ENCODE data around the gene ETHE1. TPM values are rescaled to one million over a fixed set of nuclear protein-coding genes. Genes with fewer than 3 reads are reported as not detected.

The ETHE1 gene
- total RNA-seq, 4 donors from 2014 or later: 44.3 to 76.0 (median 57.8) TPM

DNA sequence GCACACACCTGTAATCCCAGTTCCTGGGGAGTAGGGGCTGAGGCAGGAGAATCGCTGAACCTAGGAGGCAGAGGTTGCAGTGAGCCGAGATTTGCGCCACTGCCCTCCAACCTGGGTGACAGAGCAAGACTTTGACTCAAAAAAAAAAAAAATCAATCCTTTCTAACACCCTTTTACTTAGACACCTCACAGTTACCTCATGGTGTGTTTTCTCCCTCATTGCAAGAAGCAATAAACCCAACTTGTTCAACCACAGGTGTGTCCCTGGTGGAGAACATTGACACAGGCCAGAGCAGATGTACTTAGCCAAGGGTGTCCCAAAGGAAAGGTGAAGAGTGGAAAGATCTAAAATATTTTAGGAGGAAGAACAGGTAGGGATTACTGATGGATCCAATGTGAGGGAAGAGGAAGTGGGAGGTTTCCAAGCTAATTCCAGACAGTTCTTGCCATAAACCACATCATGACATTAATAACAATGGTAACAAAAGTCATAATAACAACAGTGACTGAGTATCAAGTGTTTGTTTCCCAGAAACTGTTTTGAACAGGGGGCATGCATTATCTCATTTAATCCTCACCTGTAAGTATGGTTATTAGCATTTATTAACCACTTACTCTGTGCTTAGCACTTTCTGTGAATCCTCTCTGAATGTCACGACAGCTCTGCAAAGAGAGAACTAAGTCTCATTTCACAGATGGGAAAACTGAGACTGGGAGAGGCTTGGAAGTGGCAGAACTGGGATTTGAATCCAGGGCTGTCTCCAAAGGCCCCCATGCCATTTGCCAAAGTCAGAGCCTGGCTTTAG is 58.4 kb downstream of the ETHE1 start:
- H3K27ac ChIP-seq: peak overlapping the region; percentile 66
- TF ChIP-seq, protein P1, sequence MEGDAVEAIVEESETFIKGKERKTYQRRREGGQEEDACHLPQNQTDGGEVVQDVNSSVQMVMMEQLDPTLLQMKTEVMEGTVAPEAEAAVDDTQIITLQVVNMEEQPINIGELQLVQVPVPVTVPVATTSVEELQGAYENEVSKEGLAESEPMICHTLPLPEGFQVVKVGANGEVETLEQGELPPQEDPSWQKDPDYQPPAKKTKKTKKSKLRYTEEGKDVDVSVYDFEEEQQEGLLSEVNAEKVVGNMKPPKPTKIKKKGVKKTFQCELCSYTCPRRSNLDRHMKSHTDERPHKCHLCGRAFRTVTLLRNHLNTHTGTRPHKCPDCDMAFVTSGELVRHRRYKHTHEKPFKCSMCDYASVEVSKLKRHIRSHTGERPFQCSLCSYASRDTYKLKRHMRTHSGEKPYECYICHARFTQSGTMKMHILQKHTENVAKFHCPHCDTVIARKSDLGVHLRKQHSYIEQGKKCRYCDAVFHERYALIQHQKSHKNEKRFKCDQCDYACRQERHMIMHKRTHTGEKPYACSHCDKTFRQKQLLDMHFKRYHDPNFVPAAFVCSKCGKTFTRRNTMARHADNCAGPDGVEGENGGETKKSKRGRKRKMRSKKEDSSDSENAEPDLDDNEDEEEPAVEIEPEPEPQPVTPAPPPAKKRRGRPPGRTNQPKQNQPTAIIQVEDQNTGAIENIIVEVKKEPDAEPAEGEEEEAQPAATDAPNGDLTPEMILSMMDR (IDR thresholded peaks at IDR 0.05): no peak
- TF ChIP-seq EP300 (IDR thresholded peaks at IDR 0.05) (no peak), POLR2AphosphoS5 (IDR thresholded peaks at IDR 0.05) (no peak), POLR2A (IDR thresholded peaks at IDR 0.05) (no peak)
- H3K4me1 ChIP-seq: peaks cover 59% of the 10 kb centered on the region
- no peak for DNase-seq (ENCODE audit: low spot score in 2 of 2)
- WGBS: 75% methylated on average over 4 of the region's 4 CpGs
- no peak overlapping the region for H3K4me3 ChIP-seq
- no peaks in the 10 kb centered on the region for H3K9me3 ChIP-seq
- H3K27me3 ChIP-seq: no peaks in the 10 kb centered on the region
- no peaks in the 10 kb centered on the region for H3K36me3 ChIP-seq

DNA sequence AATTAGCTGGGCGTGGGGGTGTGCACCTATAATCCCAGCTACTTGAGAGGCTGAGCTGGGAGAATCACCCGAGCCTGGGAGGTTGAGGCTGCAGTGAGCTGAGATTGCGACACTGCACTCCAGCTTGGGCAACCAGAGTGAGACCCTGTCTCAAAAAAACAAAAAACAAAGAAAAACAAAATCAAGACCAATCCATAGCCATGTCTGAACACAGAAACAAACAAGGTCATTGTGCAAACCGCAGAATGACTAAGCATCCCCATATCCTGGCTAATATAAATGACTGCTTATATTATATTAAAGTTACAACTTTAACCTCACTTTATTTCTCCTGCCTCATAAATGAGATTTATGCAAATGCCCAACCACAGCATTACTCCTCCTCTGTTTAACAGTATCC is 59.3 kb downstream of the ETHE1 start:
- 75% methylated on average over 4 of the region's 4 CpGs for WGBS
- DNase-seq (ENCODE audit: low spot score in 2 of 2): no peak
- peaks cover 63% of the 10 kb centered on the region for H3K4me1 ChIP-seq

DNA sequence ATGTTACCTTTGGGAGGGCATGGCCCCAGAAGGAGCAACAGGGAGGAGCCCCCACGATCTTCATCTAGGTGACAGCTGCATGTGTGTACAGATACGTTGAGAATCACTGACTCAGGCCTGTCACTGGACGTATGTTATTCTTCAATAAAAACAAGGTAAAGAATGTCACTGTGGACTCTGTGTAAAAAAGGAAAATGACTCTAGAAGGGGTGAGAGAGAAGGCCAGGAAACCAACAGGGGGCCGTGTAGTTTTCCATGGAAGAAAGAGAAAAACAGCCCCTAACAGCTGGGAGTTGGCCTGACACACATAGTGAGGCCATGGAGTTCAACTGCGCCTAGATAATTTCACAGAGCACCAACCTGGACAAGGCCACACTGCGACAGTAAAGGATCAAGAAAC is 59.7 kb downstream of the ETHE1 start:
- Histone ChIP-seq H3K36me3 (no peaks in the 10 kb centered on the region), H3K4me1 (peaks cover 68% of the 10 kb centered on the region), H3K27ac (peak overlapping the region; percentile 66), H3K9me3 (no peaks in the 10 kb centered on the region), H3K4me3 (no peak overlapping the region), H3K27me3 (no peaks in the 10 kb centered on the region)
- DNase-seq (ENCODE audit: low spot score in 2 of 2): no peak
- TF ChIP-seq, protein P1 (IDR thresholded peaks at IDR 0.05): no peak
- TF ChIP-seq POLR2AphosphoS5 (IDR thresholded peaks at IDR 0.05) (no peak), POLR2A (IDR thresholded peaks at IDR 0.05) (no peak), EP300 (IDR thresholded peaks at IDR 0.05) (no peak)
- 83% methylated on average over 6 of the region's 6 CpGs for WGBS

More for the DNA sequence above, 59.3 kb downstream of the ETHE1 start:
- Histone ChIP-seq H3K9me3 (no peaks in the 10 kb centered on the region), H3K4me3 (no peak overlapping the region), H3K36me3 (no peaks in the 10 kb centered on the region), H3K27me3 (no peaks in the 10 kb centered on the region), H3K27ac (peak overlapping the region; percentile 66)
- TF ChIP-seq EP300 (IDR thresholded peaks at IDR 0.05) (no peak), POLR2A (IDR thresholded peaks at IDR 0.05) (no peak), POLR2AphosphoS5 (IDR thresholded peaks at IDR 0.05) (no peak)
- TF ChIP-seq, protein P1 (IDR thresholded peaks at IDR 0.05): no peak

DNA sequence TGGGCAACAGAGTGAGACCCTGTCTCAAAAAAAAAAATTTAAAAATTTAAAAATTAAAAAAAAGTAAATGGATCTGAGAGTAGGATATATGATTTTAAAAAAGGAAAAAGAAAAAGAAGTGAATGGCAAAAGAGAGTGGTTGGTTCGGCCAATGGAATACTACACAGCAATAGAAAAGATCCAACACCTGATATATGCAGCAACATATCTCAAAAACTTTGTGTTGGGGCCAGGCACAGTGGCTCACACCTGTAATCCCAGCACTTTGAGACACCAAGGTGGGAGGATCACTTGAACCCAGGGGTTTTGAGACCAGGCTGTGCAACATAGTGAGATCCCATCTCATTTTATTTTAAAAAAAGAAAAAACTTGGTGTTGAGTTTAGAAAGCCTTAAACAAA is 60.2 kb downstream of the ETHE1 start:
- Histone ChIP-seq H3K27ac (peak overlapping the region; percentile 66), H3K27me3 (no peaks in the 10 kb centered on the region), H3K9me3 (no peaks in the 10 kb centered on the region), H3K4me3 (no peak overlapping the region), H3K4me1 (peaks cover 73% of the 10 kb centered on the region), H3K36me3 (peaks cover under 1% of the 10 kb centered on the region)
- TF ChIP-seq POLR2A (IDR thresholded peaks at IDR 0.05): no peak
- 93% methylated on average over 1 of the region's 1 CpG for WGBS
- DNase-seq (ENCODE audit: low spot score in 2 of 2): no peak

DNA sequence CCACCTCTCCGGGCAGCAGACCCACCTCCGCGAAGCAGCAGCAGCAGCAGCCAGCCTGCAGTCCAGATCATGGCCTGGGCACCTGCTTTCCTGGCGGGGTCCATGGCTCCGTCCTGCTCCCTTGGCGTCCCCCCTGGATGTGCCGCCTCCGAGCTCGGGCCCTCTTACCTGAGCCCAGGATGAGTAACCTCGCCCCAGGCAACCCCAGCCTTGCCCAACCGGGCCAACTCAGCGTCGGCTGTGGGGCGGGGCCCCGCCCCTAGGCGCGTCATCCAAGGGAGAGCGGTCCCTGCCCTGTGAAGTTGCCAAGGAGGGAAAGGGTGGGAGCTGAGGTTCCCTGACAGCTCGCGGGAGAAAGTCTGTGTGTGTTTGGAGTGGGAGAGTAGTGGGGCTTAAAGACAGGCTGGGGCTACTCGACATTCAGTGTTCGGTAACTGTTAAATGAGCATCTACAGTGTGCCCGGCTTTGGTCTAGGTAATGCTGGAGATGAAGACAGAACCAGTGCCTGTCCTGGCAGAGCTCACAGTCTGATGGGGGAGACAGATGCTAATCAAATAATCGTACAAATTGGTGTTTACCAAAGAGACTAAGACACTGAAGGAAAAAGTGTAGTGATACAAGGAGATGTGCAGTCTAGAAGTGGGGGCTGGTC is 61.4 kb downstream of the ETHE1 start, which contains the start of gene LYPD3:
LYPD3 (minus strand) TSS at position 141 of the 653 bp plus-strand sequence; CDS start at position 104, 37 bp downstream.
- Histone ChIP-seq H3K36me3 (peaks cover 9% of the 10 kb centered on the region), H3K27ac (peak within 1 kb of the TSS; percentile 88), H3K4me3 (peak within 1 kb of the TSS; percentile 56), H3K9me3 (no peaks in the 10 kb centered on the region), H3K4me1 (peaks cover 68% of the 10 kb centered on the region), H3K27me3 (no peaks in the 10 kb centered on the region)
- peak in 1 of 2 donors; percentile 45 for TF ChIP-seq POLR2A (IDR thresholded peaks at IDR 0.05)
- TF ChIP-seq, protein P1 (IDR thresholded peaks at IDR 0.05): no peak
- TF ChIP-seq POLR2AphosphoS5 (IDR thresholded peaks at IDR 0.05): peak in 2 of 3 donors; percentile 41 to 67
- TF ChIP-seq EP300 (IDR thresholded peaks at IDR 0.05): no peak
- DNase-seq (ENCODE audit: low spot score in 2 of 2): peak; percentile 86 to 88
- WGBS: 29% methylated on average over 24 of the region's 24 CpGs
